HG02970 (cell line): ENCODE measurements around the gene ABCC1.
"Not testable (repeated sequence)": the region's sequence is repeated elsewhere in the genome, so short reads cannot be mapped to it uniquely, and the experiment has no call there.

ENCODE experiments used
- ATAC-seq: cut with Tn5 transposase; IDR thresholded peaks from one replicate; pipeline ENCODE4 v1.9.1; 2021; ENCODE audit warnings: mild to moderate bottlenecking, moderate library complexity, moderate number of reproducible peaks; ENCODE audit not compliant: unreplicated experiment, low FRiP score

Gene ABCC1

GRCh38 chr16:15949210-15950160, at the start of gene ABCC1:
ABCC1 (plus strand) TSS chr16:15949616; CDS start chr16:15949752, 136 bp downstream.
- ATAC-seq = no peak

DNA sequence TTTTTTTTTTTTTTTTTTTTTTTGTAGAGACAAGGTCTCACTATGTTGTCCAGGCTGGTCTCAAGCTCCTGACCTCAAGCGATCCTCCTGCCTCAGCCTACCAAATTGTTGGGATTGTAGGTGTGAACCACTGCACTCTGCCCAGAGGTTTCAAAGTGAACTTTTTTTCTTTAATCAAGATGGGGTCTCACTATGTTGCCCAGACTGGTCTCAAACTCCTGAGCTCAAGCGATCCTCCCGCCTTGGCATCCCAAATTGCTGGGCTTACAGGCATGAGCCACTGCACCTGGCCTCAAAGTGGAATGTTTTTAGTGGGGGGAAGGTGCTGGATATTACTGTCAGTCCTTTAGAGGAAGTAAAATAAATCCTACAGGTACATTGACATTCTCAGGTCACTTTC, 49.1 kb upstream of the ABCC1 start:
- ATAC-seq = no peak

DNA sequence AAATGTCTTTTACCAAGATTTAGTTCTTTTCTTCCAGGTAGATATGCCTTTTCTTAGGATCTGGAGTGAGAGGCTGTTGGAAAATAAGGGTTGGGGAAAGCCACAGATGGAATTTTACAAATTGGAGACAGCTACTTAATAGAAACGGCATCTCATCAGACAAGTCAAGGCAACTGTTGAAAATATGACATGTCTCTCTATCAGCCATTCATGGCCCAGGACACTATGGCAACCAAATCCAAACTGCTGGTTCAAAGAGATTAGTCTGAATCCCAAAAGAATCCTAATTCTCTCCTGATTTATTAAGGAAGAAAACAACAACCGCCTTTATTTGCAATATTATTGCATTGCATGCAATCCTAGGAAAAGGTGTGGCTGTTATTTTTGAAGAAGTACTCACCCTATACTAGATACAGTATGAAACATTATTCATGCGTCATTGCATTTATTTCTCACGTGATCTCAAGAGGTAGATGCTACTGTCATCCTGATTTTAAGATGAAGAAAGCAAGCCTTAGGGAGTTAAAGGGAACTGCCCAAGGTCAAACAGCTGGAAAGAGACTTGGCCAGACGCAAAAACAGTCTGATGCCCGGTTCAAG, 48.4 kb upstream of the ABCC1 start:
- no peak for ATAC-seq

DNA sequence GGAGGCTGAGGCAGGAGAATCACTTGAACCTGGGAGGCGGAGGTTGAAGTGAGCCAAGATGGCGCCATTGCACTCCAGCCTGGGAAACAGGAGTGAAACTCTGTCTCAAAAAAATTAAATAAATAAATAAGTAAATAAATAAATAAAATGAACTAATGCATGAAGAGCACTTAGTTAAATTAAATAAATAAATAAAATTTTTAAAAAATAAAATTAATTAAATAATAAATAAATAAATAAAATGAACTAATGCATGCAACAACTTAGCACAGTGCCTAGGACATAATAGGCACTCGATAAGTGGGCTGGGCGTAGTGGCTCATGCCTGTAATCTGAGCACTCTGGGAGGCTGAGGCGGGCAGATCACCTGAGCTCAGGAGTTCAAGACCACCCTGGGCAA, 45.5 kb upstream of the ABCC1 start:
- no peak for ATAC-seq

GRCh38 chr16:15906439-15906838, 43.0 kb upstream of the ABCC1 start:
- ATAC-seq = no peak

- ATAC-seq = peak; percentile 93
Observed at GRCh38 chr16:15907863-15908478, 41.4 kb upstream of the ABCC1 start.

DNA sequence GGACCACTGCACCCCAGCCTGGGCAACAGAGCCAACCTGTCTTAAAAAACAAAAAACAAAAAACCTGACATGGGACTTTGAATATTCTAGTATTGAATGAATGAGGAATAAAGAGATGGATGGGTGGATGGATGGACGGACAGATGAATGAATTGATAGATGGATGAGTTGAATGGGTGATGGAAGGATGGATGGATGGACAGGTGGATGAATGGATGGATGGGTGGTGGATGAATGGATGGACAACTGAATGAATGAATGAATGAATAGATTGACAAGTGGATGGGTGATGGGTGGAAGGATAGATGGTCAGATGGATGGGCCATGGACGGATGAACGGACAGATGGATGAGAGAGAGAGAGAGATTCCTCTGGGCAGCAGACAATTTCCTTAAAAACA, 38.2 kb upstream of the ABCC1 start:
- no peak for ATAC-seq

DNA sequence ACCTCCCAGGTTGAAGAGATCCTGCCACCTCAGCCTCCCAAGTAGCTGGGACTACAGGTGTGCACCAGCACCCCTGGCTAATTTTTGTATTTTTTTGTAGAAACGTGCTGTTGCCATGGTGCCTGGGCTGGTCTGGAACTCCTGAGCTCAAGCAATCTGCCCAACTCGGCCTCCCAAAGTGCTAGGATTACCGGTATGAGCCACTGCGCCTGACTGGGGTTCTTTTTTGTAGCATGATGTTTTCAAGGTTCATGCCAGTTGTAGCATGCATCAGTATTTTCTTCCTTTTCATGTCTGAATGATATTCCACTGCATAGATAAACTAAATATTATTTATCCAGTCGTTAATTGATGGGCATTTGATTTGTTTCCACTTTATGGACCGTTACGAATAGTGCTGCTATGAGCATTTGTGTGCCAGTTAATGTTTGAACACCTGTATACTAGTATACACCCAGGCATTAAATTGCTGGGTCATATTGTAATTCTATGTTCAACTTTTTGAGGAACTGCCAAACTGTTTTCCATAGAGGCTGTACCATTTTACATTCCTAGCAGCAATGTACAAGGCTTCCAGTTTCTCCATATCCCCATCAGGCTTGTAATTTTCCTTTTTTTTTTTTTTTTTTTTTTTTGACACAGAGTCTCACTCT, 36.2 kb upstream of the ABCC1 start:
- no peak for ATAC-seq

DNA sequence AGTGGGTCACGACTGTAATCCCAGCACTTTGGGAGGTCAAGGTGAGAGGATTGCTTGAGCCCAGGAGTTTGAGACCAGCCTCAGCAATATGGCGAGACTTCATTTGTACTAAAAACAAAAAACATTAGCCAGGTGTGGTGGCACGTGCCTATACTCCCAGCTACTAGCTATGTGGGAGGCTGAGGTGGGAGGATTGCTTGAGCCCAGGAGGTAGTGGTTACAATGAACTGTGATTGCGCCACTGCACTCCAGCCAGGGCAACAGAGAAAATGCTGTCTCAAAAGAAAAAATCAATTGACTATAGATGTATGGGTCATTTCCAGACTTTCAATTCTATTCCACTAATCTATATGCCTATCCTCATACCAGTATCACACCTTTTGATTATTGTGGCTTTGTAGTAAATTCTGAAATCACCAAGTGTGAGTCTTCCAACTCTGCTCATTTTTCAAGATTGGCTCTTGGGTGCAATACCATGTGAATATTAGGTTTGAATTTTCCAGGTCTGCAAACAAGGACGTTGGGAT, 33.8 kb upstream of the ABCC1 start:
- no peak for ATAC-seq

- ATAC-seq = no peak
Observed at GRCh38 chr16:15916323-15916722, 33.1 kb upstream of the ABCC1 start.

- not testable (repeated sequence) for ATAC-seq
Observed at GRCh38 chr16:15918314-15918713, 31.1 kb upstream of the ABCC1 start.

- ATAC-seq = no peak
Observed at GRCh38 chr16:15919331-15919730, 30.1 kb upstream of the ABCC1 start.

DNA sequence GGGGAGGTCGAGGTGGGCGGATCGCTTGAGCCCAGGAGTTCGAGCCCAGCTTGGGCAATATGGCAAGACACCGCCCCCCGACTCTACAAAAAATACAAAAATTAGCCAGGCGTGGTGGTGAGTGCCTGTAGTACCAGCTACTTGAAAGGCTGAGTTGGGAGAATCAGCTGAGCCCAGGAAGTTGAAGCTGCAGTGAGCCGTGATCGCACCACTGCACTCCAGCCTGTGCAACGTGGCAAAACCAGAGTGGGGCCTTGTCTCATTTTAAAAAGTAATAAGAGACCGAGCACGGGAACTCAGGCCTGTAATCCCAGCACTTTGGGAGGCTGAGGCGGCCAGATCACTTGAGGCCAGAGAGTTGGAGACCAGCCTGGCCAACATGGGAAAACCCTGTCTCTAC, 24.4 kb upstream of the ABCC1 start:
- no peak for ATAC-seq

GRCh38 chr16:15925631-15926030, 23.8 kb upstream of the ABCC1 start:
- no peak for ATAC-seq

DNA sequence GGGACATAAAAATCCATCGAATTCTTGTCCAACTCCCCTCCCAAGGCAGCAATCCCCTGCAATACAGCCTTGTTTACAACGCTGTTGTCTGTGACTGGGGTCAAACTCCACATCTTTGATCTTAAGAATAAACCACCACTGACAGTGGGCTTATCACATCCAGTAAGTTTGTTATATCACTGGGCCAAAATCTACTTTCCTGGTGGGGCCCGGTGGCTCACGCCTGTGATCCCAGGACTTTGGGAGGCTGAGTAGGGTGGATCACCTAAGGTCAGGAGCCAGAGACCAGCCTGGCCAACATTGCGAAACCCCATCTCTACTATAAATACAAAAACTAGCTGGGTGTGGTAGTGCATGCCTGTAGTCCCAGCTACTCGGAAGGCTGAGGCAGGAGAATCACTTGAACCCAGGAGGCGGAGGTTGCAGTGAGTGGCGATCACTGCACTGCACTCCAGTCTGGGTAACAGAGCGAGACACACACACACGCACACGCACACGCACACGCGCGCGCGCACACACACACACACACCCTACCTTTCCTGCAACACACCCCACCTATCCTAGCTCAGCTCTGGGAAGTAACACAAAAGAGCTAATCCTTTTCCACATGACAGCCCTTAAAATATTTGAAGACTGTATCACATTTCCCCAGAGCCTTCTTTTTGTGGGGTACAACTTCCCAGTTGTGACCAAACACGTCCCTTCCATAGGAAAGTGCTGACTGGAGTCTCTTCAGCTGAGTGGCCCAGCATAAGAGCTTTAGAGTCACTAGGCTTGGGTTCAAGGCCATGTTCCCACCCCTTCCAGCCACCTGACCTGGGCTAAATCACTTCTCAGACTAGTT, 20.9 kb upstream of the ABCC1 start:
- ATAC-seq = no peak

- ATAC-seq = no peak
Observed at GRCh38 chr16:15932939-15933338, 16.5 kb upstream of the ABCC1 start.

GRCh38 chr16:15933781-15934180, 15.6 kb upstream of the ABCC1 start:
- no peak for ATAC-seq

- ATAC-seq = no peak
Observed at GRCh38 chr16:15934991-15935390, 14.4 kb upstream of the ABCC1 start.

DNA sequence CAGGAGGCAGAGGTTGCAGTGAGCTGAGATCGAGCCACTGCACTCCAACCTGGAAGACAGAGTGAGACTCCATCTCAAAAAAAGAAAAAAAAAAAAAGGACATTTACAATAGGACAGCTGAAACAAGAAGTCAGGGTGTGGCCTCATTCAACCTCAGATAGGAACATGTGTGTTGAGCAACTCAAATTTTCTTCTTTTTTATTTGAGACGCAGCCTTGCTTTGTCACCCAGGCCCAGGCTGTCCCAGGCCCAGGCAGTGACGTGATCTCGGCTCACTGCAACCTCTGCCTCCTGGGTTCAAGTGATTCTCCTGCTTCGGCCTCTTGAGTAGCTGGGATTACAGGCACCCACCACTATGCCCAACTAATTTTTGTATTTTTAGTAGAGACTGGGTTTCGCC, 12.6 kb upstream of the ABCC1 start:
- ATAC-seq = not testable (repeated sequence)
